Stimulated activated CD4-positive, alpha-beta T cell treated with anti-CD3 and anti-CD28 coated beads, Interleukin-1b, Interleukin-23, amount 100 ng/mL, for 4 hours (primary cell): ENCODE measurements around the gene STK32B.
"Not testable (repeated sequence)": the region's sequence is repeated elsewhere in the genome, so short reads cannot be mapped to it uniquely, and the experiment has no call there.

Experiments
- DNase-seq, 2 donors: peaks; one replicate each; pipeline ENCODE4 v3.0.0-alpha.2; 2020; ENCODE audit warnings: low read depth in 2 of 2

STK32B gene

DNA sequence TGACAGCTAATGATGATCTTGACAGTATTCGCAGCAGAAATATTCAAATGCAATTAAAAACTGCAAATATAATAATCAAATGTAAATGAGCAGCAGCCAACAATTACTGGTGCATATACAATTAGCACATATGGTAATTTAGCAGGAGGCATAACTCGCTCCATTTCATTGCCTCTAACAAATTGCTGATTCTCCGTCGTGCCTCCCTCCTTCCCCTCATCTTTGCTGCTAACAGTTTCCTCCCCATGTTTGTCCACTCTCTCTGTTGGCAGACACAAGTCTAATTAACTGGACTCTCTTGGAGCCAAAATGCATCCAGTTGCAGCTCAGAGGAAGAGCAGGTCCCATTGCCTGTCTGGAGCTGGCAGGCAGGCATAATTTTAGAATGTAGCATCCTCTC lies 210.6 kb downstream of the STK32B start:
- DNase-seq, result no peak

DNA sequence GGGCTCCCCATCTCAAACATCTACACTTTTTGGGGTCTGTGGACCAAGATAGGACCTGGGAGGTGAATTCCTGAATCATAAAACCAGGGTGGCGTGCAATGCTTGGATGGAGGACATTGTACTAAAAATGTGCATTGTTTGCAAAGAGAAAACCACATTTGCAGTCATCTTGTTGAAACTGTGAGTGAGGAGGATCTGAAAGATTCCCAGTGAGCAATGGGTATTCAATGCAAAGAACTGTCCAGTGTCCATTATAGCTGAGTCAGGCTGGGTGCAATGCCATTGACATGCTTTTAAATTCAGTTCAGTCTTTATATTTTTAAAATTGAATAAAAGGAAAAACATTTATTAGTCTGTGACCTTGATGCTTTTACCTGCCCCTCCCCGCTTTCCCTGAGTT lies 215.7 kb downstream of the STK32B start:
- DNase-seq, result no peak

DNA sequence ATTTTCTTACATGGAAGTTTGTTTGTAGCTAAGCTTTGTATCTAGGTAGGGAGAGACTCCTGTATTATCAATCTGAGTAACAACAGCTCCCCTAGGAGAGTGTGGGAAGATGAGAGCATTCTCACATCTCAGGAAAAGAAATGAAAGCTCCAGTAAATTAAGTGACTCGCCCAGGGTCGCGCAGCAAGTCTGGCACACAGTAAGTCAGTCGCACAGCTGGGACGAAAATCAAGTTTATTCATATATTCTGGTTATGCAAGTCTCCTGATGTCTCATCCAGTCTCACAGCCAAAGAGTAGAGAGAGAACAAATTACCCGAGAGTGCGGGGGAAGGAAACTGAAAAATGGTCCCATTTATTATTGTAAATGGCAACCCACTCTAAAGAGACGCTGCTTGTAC lies 216.1 kb downstream of the STK32B start:
- DNase-seq, result no peak

DNA sequence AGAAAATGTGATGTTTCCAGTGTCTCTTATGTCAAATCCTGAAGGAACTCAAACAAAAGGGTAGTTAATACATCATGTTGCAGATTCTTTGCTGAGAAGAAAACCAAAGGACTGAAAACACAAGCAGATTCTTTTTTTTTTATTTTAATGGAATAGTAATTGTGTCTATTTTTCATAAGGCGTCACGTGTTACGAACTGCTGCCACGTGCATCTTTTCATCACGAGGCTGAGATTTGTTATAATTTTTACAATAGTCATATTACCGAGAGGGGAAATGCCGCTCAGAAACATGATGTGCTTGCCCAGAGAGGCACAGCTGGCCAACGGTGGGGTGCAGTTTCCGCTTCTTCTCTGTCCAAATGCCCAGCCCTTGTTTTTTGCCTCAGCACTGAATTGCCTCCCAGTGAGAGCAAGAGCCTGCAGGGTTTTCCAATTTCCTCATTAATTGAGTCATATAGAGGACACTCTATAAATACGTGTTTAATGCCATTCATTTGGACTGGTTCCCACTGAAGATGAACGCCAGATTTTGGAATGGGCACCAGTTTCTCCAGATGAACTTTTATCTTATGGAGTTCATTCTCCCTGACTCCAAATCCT lies 225.3 kb downstream of the STK32B start:
- no peak for DNase-seq

DNA sequence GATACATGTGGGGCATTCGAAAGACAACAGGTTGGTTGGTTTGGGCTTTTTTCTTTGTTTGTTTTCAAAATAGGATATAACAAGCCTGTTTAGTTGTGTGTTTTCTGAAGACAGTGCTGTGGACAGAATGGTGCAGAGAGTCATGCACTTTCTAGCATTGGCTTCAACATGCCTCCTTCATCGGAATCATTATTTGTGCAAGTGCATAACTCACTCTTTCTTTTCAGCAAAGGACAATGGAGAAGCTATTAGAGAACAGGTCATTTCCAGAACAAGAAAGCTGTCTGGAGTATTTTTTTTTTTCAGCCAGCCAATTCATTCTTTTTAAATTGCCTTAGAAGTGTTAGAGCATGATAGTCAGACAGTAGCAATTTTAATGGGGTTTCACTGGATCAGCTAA lies 225.8 kb downstream of the STK32B start:
- DNase-seq, result no peak

DNA sequence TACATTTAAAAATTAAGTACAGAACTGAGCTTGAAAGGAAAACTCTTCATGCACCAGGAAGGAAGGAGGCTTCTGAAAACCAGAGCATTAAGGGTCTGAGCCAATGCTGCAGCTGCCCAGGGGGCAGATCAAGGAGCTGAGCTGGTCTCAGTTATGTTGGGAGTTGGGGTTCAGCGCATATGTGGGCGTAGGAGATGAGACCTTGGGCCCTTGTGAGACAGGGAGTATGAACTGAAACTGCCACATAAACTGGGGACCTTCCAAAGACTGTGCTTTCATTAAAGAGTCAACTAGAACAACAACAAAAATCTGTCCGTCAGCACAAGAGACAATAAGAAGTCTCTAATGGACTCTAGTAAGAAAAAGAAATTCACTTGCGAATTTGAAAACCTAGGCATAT lies 226.9 kb downstream of the STK32B start:
- DNase-seq, result no peak

DNA sequence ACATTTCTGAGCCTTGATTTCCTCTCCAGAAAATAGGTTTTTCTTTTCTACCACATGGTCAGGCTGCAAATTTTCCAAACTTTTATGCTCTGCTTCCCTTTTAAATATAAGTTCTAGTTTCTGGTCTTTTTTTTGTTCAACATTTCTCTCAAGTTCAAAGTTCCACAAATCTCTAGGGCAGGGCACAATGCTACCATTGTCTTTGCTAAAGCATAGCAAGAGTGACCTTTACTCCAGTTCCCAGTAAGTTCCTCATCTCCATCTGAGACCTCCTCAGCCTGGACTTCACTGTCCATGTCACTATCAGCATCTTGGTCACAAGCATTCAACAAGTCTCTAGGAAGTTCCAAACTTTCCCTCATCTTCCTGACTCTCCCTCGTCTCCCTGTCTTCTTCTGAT lies 228.8 kb downstream of the STK32B start:
- not testable (repeated sequence) for DNase-seq

DNA sequence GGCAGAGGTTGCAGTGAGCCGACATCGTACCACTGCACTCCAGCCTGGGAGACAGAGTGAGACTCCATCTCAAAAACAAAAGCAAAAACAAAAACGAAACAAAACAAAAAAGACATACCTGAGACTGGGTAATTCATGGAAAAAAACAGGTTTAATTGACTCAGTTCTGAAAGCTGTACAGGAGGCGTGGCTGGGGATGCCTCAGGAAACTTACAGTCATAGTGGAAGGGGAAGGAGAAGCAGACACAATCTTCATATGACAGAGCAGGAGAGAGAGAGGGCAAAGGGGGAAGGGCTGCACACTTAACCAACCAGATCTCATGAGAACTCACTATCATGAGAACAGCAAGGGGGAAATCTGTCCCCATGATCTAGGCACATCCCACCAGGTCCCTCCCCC lies 229.5 kb downstream of the STK32B start:
- DNase-seq, result no peak

DNA sequence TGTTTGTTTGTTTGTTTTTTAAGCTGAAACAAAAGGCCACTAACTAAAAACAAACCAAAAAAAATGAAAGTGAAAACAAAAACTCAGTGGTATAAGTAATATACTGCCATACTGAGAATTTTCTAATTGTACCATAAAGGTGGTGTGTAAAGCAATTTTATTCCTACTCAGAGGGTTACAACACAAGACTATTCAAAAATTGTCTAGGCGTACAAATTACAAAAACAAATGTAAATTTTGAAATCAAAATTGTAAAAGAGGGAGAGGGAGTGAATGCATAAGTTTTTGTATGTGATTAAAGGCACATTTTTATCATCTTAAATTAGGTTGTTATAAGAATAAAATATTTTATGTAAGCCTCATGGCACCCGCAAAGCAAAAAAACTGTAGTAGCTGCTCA lies 232.6 kb downstream of the STK32B start:
- no peak for DNase-seq

DNA sequence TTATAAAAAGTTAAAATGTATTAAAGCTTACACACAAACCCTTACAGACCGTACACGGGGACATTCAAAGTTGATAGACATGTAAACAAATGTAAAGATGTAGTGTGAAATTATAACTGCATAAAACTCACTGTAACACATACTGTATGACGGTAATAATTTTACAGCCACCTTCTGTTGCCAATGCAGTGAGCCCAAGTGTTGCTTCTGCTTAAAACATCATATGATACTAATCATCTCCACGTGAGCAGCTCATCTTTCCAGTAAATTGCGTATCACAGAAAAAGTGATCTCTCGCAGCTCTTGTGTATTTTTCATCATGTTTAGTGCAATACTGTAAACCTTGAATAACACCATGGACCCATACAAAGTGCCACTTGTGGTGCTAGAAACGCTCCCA lies 233.2 kb downstream of the STK32B start:
- DNase-seq, result no peak

DNA sequence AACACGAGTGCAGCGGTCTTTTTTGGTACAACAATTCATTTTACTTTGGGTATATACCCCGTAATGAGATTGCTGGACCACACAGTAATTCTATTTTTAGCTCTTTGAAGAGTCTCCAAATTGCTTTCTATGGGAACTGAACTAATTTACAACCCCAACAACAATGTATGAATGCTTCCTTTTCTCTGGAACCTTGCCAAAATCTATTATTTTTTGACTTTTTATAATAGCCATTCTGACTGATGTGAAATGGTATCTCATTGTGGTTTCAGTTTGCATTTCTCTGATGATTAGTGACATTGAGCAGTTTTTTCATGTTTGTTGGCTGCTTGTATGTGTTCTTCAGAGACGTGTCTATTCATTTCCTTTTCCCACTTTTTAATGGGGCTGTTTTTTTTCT lies 240.8 kb downstream of the STK32B start:
- DNase-seq, result no peak

DNA sequence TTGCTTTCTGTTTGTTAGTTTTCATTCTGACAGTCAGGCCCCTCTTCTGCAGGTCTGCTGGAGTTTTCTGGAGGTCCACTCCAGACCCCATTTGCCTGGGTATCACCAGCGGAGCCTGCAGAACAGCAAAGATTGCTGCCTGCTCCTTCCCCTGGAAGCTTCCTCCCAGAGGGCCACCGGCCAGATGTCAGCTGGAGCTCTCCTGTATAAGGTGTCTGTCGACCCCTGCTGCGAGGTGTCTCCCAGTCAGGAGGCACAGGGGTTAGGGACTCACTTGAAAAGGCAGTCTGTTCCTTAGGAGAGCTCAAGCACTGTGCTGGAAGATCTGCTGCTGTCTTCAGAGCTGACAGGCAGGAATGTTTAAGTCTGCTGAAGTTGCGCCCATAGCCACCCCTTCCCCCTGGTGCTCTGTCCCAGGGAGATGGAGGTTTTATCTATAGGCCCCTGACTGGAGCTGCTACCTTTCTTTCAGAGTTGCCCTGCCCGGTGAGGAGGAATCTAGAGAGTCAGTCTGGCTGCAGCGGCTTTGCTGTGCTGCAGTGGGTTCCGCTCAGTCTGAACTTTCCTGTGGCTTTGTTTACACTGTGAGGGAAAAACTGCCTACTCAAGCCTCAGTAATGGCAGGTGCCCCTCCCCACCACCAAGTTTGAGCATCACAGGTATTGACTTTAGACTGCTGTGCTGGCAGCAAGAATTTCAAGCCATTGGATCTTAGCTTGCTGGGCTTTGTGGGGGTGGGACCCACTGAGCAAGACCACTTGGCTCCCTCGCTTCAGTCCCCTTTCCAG lies 246.9 kb downstream of the STK32B start:
- not testable (repeated sequence) for DNase-seq

DNA sequence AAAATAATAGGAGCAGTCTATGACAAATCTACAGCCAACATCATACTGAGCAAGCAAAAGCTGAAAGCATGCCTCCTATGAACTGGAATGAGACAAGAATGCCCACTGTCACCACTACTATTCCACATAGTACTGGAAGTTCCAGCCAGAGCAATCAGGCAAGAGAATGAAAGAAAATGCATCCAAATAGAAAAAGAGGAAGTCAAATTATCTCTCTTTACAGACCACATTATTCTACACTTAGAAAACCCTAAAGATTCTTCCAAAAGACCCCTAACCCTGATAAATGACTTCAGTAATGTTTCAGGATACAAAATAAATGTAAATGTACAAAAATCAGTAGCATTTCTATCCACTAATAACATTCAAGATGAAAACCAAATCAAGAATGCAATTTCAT lies 249.0 kb downstream of the STK32B start:
- DNase-seq, result no peak

DNA sequence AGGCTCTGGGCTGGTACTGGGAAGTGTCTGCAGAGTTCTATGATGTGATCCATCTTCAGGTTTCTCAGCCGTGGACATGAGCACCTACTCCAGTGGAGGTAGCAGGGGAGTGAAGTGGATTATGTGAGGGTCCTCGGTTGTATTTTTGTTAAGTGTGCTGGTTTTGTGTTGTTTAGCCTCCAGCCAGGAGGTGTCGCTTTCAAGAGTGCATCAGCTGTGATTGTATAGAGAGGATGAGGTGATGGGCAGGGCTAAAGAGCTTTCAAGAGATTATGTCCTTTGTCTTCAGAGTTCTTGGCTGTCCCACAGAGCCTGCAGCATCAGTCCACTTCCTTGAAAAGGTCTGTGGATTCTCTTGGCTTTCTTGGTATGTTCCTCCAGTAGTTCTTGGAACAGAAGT lies 256.6 kb downstream of the STK32B start:
- no peak for DNase-seq

DNA sequence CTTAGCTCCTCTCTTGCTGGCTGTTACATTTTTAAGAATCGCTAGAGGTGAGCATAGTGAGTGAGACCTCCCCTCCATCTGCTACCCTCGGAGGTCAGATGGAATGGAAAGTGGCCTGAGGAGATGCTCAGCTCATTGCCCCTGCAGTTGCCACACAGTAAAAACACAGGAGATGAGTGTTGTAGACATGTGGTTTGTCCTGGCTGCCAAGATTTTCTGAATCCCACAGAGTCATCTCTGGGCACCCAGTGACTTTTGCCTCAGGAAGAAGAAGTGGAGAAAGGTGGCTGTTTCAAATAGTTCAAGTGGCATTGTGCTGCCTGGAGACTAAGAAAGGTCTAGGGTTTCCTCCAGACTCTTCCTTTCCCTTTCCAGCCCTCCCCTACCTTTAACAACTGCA lies 271.0 kb downstream of the STK32B start:
- DNase-seq, result no peak

DNA sequence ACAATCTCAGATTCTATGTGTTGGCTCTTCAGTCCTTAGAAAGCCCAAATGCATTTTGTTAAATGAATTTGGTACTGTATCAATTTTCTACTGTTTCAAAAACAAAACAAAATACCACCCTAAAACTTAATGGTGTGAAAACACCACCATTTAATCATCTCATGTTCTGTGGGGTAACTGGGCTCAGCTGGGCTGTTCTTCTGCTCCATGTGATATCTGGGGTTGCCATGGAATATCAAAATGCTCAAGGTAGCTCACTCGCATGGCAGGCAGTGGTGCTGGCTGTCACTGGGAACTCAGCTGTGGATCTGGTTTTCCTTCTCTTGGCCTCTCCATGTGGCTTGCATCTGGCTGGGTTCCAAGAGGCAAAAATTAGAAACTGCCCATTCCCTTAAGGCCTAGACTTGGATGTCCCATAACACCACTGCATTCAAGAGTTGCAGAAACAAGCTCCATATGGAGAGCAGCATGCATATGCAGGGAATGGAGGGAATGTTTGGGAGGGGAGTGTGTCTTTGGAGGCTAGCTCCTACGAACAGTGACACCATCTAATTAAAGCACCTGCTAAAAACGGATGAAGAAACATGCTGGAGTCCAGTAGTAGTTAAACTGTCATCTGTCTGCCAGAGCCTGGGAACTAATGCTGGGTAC lies 279.2 kb downstream of the STK32B start:
- DNase-seq, result no peak

DNA sequence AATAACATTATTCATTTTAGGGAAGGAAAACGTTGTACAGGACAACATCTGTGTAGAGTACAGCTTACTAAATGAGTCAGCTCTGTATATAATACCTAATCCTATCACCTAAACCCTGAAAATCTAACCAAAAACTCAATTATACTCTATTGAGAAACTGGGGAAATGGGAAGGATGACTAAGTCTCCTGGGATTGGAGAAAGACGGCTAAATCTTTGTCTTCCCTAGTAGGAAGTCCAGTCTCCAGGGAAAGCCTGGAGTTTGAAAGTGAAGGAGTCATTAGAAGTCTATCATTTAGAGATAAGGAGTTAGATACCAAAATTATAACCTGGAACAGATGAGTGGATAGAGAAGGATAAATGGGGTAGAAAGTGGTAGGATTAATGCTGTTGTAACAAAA lies 286.5 kb downstream of the STK32B start:
- no peak for DNase-seq

DNA sequence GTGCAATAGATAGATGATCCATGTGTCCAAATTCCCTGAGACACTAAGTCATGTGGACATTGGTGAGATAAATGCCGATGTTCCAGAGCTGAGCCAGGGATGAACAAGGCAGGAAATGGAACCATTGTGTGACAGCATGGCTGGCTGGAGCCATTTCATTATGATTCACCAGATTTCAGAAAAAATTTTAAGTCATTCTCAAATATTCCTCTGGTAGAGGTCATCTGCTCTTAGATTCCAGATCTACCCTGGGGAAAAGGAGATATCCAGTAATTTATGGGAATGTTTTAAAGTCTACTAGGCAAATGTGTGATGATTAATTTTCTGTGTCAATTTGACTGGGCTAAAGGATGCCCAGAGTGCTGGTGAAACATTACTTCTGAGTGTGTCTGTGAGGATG lies 287.3 kb downstream of the STK32B start:
- DNase-seq, result no peak

DNA sequence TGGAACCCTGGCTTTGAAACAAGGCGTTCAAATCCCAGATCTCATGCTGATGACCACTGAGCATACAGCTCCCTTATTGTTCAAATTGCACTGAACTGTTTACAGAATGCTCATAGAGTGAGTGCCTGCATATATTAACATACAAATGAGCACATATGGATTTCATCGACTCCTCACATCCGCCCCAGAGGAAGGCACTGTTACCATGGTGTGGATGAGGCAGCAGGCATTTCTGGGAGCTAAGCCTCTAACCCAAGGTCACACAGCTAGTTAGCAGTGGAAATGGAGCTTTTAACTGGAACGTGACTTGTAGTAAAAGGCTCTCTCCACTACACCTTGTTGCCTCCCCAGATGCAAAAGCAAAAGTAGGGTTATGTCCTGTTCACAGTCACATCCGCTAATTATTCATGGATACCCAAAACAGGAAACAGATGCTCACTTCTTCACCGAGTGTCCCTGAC lies 289.7 kb downstream of the STK32B start:
- no peak for DNase-seq

DNA sequence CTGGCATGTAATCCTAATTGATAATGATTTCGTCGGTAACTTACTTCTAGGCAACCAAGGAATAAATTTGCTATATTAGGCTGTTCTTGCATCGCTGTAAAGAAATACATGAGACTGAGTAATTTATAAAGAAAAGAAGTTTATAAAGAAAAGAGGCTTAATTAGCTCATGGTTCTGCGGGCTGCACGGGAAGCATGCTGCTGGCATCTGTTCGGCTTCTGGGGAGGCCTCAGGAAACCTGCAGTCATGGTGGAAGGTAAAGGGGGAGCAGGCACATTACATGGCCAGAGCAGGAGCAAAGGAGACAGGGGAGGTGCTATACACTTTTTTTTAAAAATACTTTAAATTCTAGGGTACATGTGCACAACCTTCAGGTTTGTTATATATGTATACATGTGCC lies 290.2 kb downstream of the STK32B start:
- DNase-seq, result no peak

DNA sequence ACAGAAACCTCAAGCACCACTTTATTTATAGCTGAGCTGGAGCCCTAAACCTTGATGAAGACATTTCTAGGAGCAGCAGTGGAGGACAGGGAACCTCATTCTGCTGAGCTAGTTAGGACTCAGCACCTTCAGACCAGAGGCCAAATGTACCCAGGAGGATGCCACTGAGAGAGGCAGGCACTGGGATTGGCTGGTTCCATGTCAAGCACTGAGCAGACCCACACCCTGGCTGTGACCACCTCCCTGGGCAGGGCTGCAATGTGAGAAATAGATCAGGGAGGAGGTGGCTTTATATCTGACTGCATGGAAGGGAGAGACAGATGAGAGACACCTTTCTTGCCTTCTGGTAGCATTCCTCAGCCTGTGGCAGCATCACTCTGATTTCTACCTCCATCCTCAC lies 304.6 kb downstream of the STK32B start:
- DNase-seq, result no peak

DNA sequence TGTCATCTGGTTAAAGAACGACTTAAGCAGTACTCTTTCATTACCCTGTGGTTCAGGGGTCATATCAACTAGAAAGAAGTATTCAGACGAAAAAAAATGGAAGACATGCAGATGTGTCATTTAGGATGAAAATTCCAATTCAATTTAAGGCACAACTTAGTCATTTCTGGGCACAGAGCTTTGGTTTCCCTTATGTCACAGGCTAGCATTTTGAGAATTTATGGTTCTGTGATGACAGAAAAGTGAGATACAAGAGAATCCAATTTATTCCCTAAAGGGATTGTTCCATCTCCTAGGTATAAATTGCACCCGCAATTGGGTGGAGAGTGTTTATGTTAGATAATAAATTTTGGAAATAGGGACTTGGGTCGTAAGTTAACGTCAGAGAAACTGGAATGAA lies 306.6 kb downstream of the STK32B start:
- DNase-seq, result no peak

DNA sequence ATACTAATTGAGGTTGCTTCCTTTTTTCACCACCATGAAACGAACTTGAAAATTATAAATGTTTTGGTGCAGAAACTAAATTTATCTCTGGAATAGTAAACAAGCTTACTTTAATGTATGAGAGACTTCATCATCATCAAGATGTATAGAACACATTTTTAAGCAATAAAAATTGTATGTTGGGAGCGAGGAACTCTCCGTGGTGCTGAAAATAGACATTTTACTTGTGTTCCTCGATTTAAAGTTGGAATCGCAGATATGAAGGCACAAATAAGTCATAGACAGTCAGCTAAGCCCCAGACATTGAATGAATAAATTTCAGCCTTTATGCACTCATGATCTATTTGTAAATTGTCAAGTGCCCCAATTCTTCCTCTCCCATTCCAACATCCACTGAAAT lies 310.7 kb downstream of the STK32B start:
- DNase-seq, result no peak
